Mucosa of gallbladder (tissue), 1 donor: ENCODE data around the gene CLEC16A. TPM values are rescaled to one million over a fixed set of nuclear protein-coding genes. Genes with fewer than 3 reads are reported as not detected.

Experiments
- DNase-seq: peaks from one replicate; pipeline ENCODE4 v3.0.0-alpha.2; 2020; ENCODE audit warnings: low spot score
- total RNA-seq: library from RNA; stranded (reverse); gene quantifications from one replicate; pipeline ENCODE4 v1.2.1, GENCODE V29; 2021
- donor health status: DM: no; HTN: no; CAD: no.

The CLEC16A gene
- total RNA-seq, 1 donor from 2014 or later, result 27.6 TPM

DNA sequence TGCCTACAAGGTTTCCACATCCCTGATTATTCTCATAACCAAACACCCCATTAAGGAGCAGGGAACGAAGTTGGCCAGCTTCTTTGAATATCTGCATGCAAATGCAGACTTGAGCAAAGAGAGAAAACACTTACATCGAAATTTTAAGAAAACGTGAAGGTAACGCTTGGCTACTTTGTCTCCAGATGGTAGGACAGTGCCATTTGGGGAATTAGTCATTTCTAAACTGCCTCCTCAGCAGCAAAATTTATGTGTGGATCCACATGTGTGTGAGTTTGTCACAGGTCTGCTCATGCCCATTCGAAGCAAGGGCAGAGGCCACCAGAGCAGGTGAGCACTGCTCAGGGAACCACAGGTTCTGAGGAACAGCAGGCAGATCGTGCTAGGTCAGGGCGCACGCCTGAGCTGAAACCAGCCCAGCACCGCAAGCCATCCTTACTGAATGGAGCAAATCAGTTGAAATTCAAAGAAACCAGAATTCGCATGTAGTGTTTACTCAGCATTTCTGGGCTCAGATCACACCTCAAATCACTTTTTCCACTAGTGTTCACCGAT lies 231.5 kb downstream of the CLEC16A start:
- DNase-seq, result no peak

DNA sequence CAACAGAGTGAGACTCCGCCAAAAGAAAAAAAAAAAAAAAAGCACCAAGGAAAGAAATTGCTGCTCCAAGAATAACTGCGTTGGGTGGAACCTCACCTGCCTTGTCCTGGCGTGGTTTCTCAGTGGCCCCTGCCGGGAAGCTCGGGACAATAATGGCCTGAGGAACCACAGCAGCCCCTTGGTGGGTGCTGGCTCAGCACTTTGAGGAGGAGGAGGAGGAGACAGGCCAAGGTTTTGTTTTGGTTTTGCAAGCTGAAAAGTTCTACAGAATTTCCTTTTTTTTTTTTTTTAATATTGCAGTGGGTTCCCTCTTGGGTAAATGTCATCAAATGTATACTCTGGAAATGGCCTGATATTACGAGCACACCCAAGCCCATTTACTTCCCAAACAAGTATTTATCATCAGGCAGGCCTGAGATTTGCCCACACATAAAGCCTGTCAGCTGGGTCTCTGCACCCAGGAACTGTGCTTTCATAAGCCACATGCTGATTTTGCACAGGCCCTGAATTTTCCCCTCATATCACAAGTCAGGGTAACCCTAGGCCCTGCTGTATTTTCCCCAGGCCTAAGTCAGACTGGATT lies 233.3 kb downstream of the CLEC16A start:
- DNase-seq, result no peak

DNA sequence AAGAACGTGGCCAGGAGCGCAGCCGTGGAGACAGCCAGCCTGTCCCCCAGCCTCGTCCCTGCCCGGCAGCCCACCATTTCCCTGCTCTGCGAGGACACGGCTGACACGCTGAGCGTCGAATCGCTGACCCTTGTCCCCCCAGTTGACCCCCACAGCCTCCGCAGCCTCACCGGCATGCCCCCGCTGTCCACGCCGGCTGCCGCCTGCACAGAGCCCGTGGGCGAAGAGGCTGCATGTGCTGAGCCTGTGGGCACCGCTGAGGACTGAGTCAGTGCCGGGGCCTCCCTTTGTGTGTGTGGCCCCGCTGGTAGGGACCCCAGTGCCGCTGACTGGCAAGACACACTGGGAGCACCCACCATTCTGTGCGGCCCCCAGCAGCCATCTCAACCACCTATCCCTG lies 234.1 kb downstream of the CLEC16A start:
- DNase-seq, result no peak

DNA sequence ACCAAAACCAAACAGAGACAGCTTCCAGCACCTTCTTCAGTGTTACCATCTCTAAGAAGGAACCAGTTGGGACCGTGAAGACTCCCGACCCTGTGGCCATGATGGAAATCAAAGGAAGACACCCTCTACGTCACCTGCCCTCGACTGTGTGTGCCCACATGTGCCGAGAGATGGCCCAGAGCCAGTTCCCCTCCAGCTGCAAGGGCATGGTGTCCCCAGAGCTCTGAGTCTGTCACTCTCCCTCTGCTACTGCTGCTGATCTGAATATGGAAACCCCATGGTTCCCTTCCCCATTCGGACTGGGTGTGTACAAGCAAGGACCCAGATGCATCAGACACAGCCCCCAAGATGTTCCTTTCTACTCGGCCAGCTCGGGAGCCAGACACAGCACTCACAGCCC lies 235.2 kb downstream of the CLEC16A start:
- DNase-seq, result no peak

DNA sequence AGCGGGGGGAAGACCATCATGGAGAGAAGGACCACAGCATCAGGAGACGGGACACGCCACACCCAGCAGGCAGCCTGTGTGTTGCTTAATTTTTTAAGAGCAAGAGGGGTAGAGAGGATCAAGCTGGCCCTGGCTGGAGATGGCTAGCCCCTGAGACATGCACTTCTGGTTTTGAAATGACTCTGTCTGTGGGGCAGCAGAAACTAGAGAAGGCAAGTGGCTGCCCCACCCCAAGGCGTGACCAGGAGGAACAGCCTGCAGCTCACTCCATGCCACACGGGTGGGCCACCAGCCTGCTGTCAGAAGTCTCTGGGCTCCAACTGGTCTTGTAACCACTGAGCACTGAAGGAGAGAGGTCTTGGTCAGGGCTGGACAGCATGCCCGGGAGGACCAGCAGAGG lies 236.1 kb downstream of the CLEC16A start:
- no peak for DNase-seq

DNA sequence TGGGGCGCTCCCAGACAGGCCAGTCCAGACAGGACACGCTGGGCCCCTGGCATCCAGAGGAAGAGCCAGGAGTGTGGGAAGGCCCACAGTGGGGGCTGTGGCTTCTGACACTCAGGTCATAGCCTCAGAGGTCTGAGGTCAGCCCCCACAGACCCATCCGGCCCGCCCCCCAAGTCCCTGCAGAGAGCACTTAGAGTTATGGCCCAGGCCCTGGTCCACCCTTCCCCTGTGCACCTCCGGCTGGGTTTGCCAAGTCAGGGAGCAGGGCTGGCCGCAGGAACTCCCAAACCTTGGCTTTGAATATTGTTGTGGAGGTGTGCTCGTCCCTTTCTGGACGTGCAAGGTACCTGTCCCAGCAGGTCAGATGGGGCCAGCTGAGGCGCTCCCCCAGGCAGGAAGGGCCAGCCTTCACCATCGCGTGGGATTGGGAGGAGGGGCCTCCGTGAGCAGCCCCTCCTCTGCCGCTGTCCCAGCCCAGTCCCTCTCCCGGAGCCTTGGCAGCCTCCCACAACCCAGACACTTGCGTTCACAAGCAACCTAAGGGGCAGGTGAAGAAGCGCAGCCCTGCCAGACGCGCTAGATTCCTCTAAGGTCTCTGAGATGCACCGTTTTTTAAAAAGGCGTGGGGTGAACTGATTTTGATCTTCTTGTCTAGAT lies 237.0 kb downstream of the CLEC16A start:
- DNase-seq, result no peak

DNA sequence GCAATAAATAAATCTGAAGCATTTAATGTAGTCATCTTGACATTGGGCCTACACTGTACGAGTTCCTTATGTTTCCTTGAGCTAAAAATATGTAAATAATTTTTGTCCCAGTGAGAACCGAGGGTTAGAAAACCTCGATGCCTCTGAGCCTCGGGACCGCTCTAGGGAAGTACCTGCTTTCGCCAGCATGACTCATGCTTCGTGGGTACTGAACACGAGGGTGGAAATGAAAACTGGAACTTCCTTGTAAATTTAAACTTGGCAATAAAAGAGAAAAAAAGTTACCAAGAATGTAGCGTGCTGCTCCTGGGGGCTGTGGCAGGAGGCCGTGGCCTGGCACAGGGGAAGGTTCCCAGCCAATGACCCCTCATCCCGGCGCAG lies 237.5 kb downstream of the CLEC16A start:
- no peak for DNase-seq

DNA sequence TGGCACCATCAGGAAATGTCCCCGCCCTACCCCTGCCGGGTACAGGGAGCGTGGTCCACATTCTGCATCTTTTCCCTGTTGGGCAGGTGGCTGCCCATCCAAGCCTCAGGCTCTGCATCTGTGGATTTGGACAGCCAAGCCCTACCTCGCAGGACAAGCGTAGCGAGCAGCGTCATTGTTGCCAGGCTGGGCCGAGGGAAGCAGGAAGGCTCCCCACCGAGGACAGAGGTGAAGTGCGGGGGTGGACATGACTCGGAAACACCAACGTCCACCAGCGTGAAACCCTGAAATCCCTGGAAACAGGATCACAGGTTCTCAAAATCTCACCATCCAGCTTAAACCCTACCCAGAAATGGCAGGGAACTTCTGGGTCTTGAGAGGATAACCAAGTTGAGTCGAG lies 238.0 kb downstream of the CLEC16A start:
- DNase-seq, result no peak

DNA sequence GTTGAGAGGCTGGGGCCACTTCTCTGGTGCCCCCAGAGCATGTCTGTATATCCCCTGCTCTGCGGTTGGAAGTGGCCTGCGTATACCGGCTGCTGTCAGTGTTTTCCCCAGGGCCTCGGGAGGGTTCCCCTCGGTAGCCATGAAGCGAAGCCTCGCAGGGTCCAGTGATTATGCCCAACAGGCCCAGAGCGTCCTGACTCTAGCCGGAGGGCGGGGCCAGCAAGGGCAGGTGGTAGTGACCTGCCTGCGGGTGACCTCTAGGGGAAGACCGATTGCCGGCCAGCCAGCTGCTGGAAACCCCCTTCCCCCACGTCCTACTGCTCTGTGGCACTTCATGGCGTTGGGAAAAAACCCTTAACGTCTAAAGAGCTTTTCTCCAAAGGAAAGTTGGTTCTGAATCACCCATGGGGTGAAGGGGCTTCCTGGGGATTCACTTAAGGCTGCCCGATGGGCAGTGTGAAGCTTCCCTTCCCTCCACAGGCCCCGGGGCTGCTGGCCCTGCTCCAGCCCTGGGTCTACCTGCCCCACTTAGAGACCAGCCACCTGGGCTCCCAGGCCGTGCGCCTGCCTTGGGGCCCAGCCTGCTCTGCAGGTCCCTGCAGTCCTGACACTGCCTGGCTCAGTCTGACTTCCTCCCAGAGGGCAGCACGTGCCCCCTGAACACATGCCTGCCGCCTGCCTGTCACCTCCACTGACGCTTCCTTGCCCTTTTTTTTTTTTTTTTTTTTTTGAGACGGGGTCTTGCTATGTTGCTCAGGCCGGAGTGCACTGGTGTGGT lies 238.9 kb downstream of the CLEC16A start:
- no peak for DNase-seq

DNA sequence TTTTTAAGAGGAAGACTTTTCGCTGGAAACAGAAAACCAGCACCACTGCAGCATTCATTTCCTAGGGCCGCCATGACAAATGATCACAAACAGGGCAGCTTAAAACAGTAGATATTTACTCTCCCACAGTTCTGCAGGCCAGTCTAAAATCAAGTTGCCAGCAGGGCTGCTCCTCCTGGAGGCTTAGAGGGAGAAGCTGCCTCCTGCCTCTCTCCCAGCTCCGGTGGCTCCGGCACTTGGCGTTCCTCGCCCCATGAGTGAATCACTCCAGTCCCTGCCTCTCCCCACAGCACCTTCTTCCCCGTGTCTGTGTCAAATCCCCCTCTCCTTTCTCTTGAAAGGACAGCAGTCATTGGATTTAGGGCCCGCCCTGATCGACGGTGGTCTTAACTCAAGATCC lies 239.6 kb downstream of the CLEC16A start:
- DNase-seq, result no peak

DNA sequence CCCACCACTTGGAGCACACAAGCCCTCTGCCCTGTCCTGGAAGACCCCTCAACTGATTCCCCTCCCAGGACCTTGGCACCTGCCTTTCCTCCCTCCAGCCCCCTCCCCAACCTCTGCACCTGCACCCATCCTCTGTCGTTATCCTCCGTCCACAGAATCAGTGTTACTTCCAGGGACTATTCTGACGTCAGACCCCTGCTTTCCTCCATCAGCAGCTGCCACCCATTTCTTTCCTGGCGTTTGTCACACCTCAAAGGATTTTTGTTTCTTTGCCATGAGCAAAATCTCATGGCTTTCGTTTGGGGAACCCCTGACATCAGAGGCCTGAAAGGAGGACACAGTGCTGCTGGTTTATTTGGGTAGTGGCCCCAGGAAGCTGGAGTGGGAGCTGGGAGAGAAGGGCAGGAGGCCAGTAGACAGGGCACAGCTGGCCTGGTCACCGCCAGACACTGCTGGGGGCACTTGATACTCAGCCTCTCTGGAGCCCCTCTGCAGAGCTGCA lies 243.2 kb downstream of the CLEC16A start:
- DNase-seq, result no peak

DNA sequence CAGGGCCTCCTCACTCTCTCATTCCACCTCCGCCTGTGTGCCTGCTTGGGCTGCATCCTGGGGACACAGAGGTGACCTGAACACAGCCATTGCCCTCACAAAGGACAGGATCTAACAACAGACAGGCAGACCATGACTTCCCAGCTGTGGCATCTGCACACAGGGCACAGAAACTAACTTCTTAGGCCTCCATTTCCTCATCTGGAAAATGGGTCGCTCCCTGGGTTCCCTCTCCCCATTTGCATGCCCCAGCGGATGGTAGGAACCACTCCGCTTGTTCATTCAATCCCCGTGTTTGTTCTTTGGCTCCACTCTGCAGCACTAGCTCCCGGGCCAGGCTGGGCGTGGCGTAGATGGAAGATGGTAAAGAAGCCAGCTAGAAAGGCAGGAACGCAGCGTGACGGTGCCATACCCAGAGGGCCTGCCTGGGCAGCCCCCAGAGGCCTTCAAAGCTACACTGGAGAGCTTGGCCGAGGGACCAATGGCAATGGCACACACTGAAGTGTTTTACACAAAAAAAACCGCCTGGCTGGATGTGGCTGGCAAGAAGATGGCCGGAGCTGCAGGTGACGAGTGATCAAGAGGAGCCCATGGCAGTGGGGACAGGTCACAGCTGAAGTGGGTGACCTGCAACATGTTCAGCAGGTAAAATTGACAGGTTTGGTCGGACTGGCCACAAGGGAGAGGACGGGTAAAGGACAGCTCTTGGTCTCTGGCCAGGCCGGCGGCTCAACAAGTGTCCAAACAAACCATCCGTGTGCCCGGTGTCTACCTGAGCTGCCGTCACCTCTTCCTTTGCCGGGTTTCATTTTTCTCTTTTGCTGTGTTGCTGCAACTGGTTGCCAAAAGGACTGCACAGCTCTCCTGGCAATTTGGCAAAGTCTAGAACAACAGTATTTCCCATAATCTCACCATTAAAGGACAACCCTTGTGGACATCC lies 244.7 kb downstream of the CLEC16A start:
- no peak for DNase-seq

DNA sequence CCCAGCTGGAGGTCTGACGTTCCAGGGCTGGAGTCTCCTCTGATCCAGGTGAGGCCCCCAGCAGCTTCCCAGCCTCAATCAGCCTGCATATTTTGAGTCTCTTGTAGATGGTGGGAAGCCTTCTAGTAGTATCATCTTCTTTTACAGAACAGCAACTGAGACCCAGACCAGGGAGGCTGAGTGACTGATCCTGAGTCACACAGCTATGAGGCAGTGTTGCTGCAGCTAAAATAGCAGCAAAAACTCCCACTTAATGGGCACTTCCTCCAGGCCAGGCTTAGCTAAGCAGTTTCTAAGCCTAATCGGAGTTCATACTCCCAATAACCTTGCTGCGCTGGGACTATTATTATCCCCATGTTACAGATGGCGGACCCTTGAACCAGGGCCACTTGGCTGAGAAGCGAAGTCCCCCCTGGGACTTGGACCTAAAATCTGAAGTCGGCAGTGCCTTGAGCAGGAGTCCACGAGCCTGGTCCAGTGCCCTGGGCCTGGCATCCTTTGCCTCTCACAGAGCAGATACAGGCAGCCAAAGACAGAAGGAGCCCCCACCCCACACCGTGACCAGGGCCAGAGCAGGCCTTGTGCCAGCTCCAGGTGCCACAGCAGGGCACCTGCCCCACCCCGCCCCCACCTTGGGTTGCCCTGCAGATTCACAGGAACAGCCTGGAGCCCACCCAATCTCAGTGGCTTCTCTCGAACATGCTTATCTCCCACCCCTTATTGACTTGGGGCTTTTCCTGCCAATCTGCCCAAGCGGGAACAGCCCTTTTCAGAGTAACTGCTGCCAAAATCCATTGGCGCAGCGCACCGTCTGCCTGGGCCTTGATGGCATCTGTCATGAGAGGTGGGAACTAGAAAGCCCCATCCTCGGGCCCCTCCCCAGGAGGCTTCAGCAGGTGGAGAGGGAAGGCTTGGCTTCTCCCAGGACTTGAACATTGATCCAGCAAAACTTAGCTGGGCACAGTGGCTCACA lies 246.5 kb downstream of the CLEC16A start:
- no peak for DNase-seq

DNA sequence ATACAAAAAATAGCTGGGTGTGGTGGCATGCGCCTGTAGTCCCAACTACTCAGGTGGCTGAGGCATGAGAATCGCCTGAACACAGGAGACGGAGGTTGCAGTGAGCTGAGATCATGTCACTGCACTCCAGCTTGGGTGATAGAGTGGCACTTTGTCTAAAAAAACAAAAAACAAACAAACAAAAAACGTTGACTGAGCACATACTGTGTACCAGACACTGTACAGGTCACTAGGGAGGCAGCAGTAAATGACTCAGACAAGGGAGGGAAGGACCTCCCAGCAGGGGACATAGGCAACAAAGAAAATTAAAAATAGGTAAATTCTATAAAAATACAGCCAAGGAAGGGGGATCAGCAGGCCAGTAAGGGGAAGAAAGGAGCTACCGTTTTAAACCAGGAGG lies 247.3 kb downstream of the CLEC16A start:
- no peak for DNase-seq

DNA sequence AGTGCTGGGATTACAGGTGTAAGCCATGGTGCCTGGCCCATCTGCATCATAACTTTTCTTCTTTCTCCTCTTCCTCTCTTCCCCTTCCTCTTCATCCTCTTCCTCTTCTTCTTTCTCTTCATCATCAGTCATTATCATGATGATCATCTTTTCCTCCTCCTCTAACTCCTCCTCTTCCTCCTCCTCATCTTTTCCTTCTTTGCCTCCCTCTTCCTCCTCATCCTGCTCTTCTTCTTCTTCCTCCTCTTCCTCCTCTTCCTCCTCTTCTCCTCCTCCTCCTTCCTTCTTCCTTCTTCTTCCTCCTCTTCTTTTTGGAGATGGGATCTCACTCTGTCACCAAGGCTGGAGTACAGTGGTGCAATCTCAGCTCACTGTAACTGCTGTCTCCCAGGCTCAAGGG lies 249.1 kb downstream of the CLEC16A start:
- DNase-seq, result no peak

DNA sequence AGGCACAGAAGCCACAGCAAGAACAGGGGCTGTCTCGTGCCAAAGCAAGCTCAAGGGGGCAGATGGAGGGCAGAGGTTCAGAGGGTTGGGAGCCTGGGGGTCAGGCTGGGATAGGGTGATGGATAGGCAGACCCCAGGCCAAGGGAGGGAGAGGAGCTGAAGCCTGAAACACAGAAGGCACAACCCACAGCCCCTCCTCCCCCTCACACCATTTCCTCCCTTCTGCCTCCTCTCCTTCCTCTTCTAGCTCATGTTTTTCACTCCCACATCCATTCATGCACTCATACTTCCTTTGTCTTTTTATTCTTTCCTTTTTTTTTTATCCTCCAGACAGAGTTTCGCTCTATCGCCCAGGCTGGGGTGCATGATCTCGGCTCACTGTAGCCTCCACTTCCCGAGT lies 250.5 kb downstream of the CLEC16A start:
- no peak for DNase-seq

DNA sequence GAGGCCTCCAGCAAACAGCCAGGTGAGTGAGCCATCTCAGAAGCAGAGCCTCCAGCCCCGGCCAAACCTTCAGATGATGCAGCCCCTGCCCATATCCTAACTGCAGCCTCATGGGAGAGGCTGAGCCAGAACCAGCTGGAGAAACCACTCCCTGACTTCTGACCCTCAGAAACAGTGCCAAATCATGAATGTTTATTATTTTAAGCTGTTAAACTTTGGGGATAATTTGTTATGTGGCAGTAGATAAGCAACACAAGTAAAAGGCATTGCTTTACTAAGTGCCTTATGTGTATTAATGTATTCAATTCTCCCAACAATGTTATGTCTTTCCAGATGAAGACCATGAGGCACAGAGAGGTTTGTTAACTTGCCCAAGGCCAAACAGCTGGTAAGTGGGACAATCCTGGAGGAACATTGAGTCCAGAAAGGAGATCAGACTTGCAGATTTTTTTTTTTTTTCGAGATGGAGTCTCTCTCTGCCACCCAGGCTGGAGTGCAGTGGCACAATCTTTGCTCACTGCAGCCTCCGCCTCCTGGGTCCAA lies 252.0 kb downstream of the CLEC16A start:
- DNase-seq, result no peak

DNA sequence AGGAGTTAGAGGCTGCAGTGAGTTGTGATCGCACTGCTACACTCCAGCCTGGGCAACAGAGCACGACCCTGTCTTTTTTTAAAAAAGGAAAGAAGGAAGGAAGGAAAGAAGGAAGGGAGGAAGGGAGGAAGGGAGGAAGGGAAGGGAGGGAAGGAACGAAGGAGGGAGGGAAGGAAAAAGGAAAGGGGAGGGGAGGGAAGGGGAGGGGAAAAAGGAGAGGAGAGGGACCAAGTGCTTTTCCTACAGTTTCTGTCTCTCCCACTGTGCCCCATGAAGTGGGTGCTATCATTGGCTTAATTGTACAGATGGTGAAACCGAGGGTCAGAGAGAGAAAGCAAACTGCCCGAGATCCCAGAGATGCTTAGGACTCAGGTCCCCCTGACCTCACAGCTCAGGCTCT lies 254.0 kb downstream of the CLEC16A start:
- DNase-seq, result no peak

DNA sequence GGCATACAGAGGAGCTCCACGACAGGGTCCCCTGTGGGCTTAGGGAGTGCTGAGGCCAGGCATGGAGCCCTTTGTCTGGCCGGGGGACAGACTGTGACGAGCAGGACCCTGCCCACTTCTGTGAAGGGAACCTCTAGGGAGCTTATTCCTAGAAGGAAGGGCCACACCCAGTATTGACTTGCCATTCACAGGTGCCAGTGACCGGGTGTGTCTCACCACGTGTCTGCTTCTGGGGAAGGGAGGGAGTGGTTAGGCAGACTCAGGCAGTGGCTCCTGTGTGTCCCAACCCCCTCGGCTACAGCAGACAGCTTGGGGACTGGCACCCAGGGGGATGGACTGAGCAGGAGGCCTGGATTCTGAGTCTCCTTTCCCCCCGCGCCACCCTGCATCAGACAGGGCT lies 254.5 kb downstream of the CLEC16A start:
- DNase-seq, result peak; percentile 80

DNA sequence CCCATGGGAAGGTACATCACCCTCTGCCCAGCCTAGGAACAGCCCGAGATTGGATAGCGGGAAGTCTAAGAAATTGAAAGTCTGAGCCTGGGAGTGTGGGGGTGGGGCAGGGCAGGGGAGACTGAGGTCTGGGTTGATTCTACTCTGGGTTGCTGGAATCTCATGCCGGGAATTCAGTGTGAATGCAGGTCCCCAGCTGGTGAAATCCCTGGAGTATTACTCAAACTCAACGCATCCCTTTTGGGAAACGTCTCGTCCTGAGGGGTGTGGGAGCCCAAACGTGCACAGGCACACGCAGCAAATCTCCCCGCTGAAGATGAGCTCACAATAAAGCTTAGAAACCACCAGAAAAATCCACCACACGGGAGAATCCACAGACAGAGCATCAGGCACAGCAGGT lies 256.2 kb downstream of the CLEC16A start:
- no peak for DNase-seq
